A673 (cell line): ENCODE results near the gene DMRT2. TPM values are rescaled to one million over a fixed set of nuclear protein-coding genes. Genes with fewer than 3 reads are reported as not detected.

Source experiments
- BruUV-seq: library from RNA; stranded (reverse); fragments of 400-500 nt; replicated peaks from 2 replicates; lab custom pipeline; 2021; lab: Mats Ljungman, UMichigan
- CTCF ChIA-PET: fragments of 300-600 bp; sonication (Branson Sonifier 250); formaldehyde crosslinking; loops from one replicate; lab custom pipeline; 2022; ENCODE audit warnings: antibody characterized with exemption; lab: Charles Lee
- POLR2A ChIA-PET: fragments of 300-600 bp; sonication (Branson Sonifier 250); formaldehyde crosslinking; loops from one replicate; lab custom pipeline; 2022; ENCODE audit warnings: antibody characterized with exemption; ENCODE audit not compliant: low non-redundant PET; lab: Charles Lee
- DNase-seq: peaks from one replicate; pipeline ENCODE4 v3.0.0-alpha.2; 2015; ENCODE audit warnings: low spot score
- H3K27ac ChIP-seq: fragments of 200-600 bp; sonication (generic); 2 replicates; pipeline ENCODE4 v1.5.1; 2016; ENCODE audit warnings: mixed run types, low read depth, mild to moderate bottlenecking, mixed read lengths, antibody characterized with exemption, low read length; ENCODE audit not compliant: poor library complexity, severe bottlenecking
- H3K27me3 ChIP-seq: fragments of 200-600 bp; sonication (generic); replicated peaks from 2 replicates; pipeline ENCODE4 v1.6.1; 2017; ENCODE audit warnings: mixed run types, low read depth, mild to moderate bottlenecking, mixed read lengths, antibody characterized with exemption, low read length; ENCODE audit not compliant: insufficient read depth, poor library complexity
- H3K36me3 ChIP-seq: fragments of 200-600 bp; sonication (generic); 2 replicates; pipeline ENCODE4 v1.6.1; 2016; ENCODE audit warnings: mixed run types, mild to moderate bottlenecking, mixed read lengths, antibody characterized with exemption, low read length; ENCODE audit not compliant: insufficient read depth, poor library complexity, severe bottlenecking
- H3K4me1 ChIP-seq: fragments of 200-600 bp; sonication (generic); 2 replicates; pipeline ENCODE4 v1.6.1; 2017; ENCODE audit warnings: mixed run types, mild to moderate bottlenecking, mixed read lengths, antibody characterized with exemption, low read length; ENCODE audit not compliant: insufficient read depth, poor library complexity, severe bottlenecking
- H3K4me3 ChIP-seq: fragments of 200-600 bp; sonication (generic); 2 replicates; pipeline ENCODE4 v1.5.1; 2016; ENCODE audit warnings: low read depth, mixed run types, mild to moderate bottlenecking, mixed read lengths, low read length; ENCODE audit not compliant: poor library complexity, severe bottlenecking
- H3K9me3 ChIP-seq: fragments of 200-600 bp; sonication (generic); 2 replicates; pipeline ENCODE4 v1.6.1; 2016; ENCODE audit warnings: mixed run types, low read depth, mild to moderate bottlenecking, mixed read lengths, antibody characterized with exemption, low read length; ENCODE audit not compliant: poor library complexity, severe bottlenecking
- CTCF ChIP-seq: fragments of 300-800, 200-600 bp; sonication (generic); conservative IDR thresholded peaks from 2 replicates; pipeline ENCODE4 v1.5.1; 2017; ENCODE audit warnings: low read depth, mild to moderate bottlenecking, antibody characterized with exemption, low read length, moderate library complexity, mixed read lengths
- EZH2 ChIP-seq: fragments of 200-600 bp; sonication (generic); IDR thresholded peaks from 2 replicates; pipeline ENCODE4 v1.6.1; 2017; ENCODE audit warnings: borderline replicate concordance, low read depth, mild to moderate bottlenecking, mixed read lengths, antibody characterized with exemption, low read length; ENCODE audit not compliant: poor library complexity, severe bottlenecking
- intact Hi-C: fragments of 100-400 bp; cut with micrococcal nuclease; formaldehyde crosslinking; loops from one replicate; pipeline ENCODE4 v1.10.0; 2022; ENCODE audit not compliant: unreplicated experiment
- total RNA-seq: library from RNA; stranded (reverse); gene quantifications from 2 replicates; pipeline ENCODE4 v1.2.3, GENCODE V29; 2021

The DMRT2 gene
- total RNA-seq, 1 experiment from 2014 or later: not detected

GRCh38 chr9:1025131-1025530 lies 25.0 kb upstream of the DMRT2 start:
- CTCF ChIA-PET: no interaction called here
- intact Hi-C loops: no loop called here
- no TSS peak for BruUV-seq

GRCh38 chr9:1026219-1026618 lies 23.9 kb upstream of the DMRT2 start:
- ChIA-PET CTCF (no interaction called here), POLR2A (no interaction called here)
- H3K27me3 ChIP-seq: peaks cover 42% of the 10 kb centered on the region
- no peak overlapping the region for H3K27ac ChIP-seq
- BruUV-seq: no TSS peak
- H3K4me3 ChIP-seq: no peak overlapping the region
- peaks cover 7% of the 10 kb centered on the region for H3K9me3 ChIP-seq
- H3K4me1 ChIP-seq: no peaks in the 10 kb centered on the region
- TF ChIP-seq EZH2: no peak
- TF ChIP-seq CTCF: no peak
- intact Hi-C loops: no loop called here
- no peaks in the 10 kb centered on the region for H3K36me3 ChIP-seq
- DNase-seq: no peak

More at GRCh38 chr9:1025131-1025530, 25.0 kb upstream of the DMRT2 start:
- Histone ChIP-seq H3K4me3 (no peak overlapping the region), H3K9me3 (peaks cover 7% of the 10 kb centered on the region), H3K36me3 (no peaks in the 10 kb centered on the region), H3K27ac (no peak overlapping the region), H3K27me3 (peaks cover 43% of the 10 kb centered on the region), H3K4me1 (no peaks in the 10 kb centered on the region)
- POLR2A ChIA-PET: no interaction called here
- no peak for DNase-seq
- TF ChIP-seq EZH2 (no peak), CTCF (no peak)

GRCh38 chr9:1028501-1029190 lies 21.5 kb upstream of the DMRT2 start:
- intact Hi-C loops: no loop called here
- ChIA-PET POLR2A (no interaction called here), CTCF (no interaction called here)
- no peak for TF ChIP-seq EZH2
- no peak for TF ChIP-seq CTCF
- DNase-seq: no peak
- H3K27ac ChIP-seq: no peak overlapping the region
- no TSS peak for BruUV-seq
- H3K4me3 ChIP-seq: no peak overlapping the region
- no peaks in the 10 kb centered on the region for H3K9me3 ChIP-seq
- no peaks in the 10 kb centered on the region for H3K4me1 ChIP-seq
- H3K36me3 ChIP-seq: no peaks in the 10 kb centered on the region
- H3K27me3 ChIP-seq: peaks cover 58% of the 10 kb centered on the region
